Vagina (tissue), 2 donors: ENCODE results near the gene ATL1. TPM values are rescaled to one million over a fixed set of nuclear protein-coding genes. Genes with fewer than 3 reads are reported as not detected.

ENCODE experiments used
- DNase-seq, 2 donors: peaks; one replicate each; pipeline ENCODE4 v3.0.0-alpha.2; 2017; ENCODE audit errors: extremely low spot score in 2 of 2
- H3K27ac ChIP-seq: fragments of 200-600 bp; sonication (generic); one replicate; pipeline ENCODE4 v1.5.1; 2019
- H3K27me3 ChIP-seq: fragments of 200-600 bp; sonication (generic); one replicate; pipeline ENCODE4 v1.5.1; 2019
- H3K36me3 ChIP-seq, 2 donors: fragments of 200-600 bp; sonication (generic); one replicate each; pipeline ENCODE4 v1.5.1; 2017 to 2019
- H3K4me1 ChIP-seq: fragments of 200-600 bp; sonication (generic); one replicate; pipeline ENCODE4 v1.5.1; 2019
- H3K4me3 ChIP-seq, 2 donors: fragments of 200-600 bp; sonication (generic); 1 replicate in 1 of 2; 2 replicates in 1 of 2; pipeline ENCODE4 v1.5.1; 2016 to 2019
- H3K9me3 ChIP-seq: fragments of 200-600 bp; sonication (generic); one replicate; pipeline ENCODE4 v1.5.1; 2019
- POLR2A ChIP-seq, 2 donors: fragments of 450-650 bp; IDR thresholded peaks; one replicate each; pipeline ENCODE4 v1.6.1; 2017; ENCODE audit warnings: antibody characterized with exemption in 2 of 2, mild to moderate bottlenecking in 2 of 2, moderate library complexity in 2 of 2
- POLR2AphosphoS5 ChIP-seq, 2 donors: sonication (generic); formaldehyde crosslinking; IDR thresholded peaks; one replicate each; pipeline ENCODE4 v1.9.0; 2017; ENCODE audit warnings: antibody characterized with exemption in 2 of 2, mild to moderate bottlenecking in 2 of 2, low read depth in 1 of 2; ENCODE audit not compliant: insufficient read depth in 1 of 2
- intact Hi-C: fragments of 100-400 bp; cut with DNase I; formaldehyde crosslinking; loops from one replicate; pipeline ENCODE4 v1.15.1; 2023
- total RNA-seq: library from RNA; depleted of rRNA; stranded (reverse); fragments of >200 nt; gene quantifications from one replicate; pipeline ENCODE4 v1.2.3, GENCODE V29; 2016
- TF ChIP-seq, protein P1 (sequence below), 3 experiments: fragments of 450-650 bp in 2 of 3; fragments of 200-600 bp in 1 of 3; sonication (generic) in 1 of 3; IDR thresholded peaks; one replicate each; pipeline ENCODE4 v1.5.1; 2017 to 2019; ENCODE audit warnings: antibody characterized with exemption in 3 of 3, mild to moderate bottlenecking in 2 of 3, moderate library complexity in 2 of 3

ATL1 gene
- total RNA-seq, 1 donor from 2014 or later: 6.9 TPM

DNA sequence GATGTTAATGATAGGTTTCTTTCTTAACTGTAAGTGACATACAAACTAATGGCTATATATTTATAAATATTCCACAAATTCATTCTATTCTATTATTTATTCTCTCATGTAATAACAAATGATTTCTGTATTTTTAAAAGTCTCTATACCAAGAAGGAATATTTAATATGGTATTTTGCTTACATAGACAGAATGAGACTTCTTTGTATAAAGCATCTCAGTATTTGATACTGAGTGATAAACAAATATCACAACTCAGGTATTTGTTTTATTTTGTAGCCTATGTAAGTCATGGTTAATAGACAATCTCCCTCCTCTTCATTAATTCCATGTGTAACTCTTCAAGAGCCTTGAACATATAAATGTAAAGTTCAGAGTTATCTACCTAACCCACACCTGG, 18.0 kb downstream of the ATL1 start:
- no peak for TF ChIP-seq POLR2A (IDR thresholded peaks at IDR 0.05)
- TF ChIP-seq, protein P1, sequence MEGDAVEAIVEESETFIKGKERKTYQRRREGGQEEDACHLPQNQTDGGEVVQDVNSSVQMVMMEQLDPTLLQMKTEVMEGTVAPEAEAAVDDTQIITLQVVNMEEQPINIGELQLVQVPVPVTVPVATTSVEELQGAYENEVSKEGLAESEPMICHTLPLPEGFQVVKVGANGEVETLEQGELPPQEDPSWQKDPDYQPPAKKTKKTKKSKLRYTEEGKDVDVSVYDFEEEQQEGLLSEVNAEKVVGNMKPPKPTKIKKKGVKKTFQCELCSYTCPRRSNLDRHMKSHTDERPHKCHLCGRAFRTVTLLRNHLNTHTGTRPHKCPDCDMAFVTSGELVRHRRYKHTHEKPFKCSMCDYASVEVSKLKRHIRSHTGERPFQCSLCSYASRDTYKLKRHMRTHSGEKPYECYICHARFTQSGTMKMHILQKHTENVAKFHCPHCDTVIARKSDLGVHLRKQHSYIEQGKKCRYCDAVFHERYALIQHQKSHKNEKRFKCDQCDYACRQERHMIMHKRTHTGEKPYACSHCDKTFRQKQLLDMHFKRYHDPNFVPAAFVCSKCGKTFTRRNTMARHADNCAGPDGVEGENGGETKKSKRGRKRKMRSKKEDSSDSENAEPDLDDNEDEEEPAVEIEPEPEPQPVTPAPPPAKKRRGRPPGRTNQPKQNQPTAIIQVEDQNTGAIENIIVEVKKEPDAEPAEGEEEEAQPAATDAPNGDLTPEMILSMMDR (IDR thresholded peaks at IDR 0.05): no peak
- TF ChIP-seq POLR2AphosphoS5 (IDR thresholded peaks at IDR 0.05; ENCODE audit: insufficient read depth in 1 of 2, low read depth in 1 of 2): no peak
- no peaks in the 10 kb centered on the region for H3K36me3 ChIP-seq

DNA sequence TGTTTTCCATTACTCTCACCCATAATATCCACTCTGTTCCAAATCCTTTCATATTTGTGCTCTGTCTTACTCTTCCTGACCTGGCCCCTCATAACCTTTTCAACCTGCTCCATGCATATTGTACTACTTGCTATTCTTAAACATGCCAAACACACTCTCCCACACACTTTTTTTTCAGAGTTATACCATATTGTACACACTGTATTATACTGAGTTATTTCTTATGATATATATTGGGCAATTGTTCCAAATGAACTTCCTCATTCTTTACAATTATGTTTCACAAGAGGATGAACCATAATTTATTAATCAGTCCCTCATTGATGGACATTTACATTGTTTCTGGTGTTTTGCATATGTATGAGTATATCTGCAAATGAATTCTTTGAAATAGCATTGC, 18.5 kb downstream of the ATL1 start:
- no peak for DNase-seq
- Histone ChIP-seq H3K36me3 (no peaks in the 10 kb centered on the region), H3K9me3 (no peaks in the 10 kb centered on the region), H3K4me3 (no peak overlapping the region), H3K27ac (no peak overlapping the region), H3K27me3 (no peaks in the 10 kb centered on the region), H3K4me1 (no peaks in the 10 kb centered on the region)
- TF ChIP-seq, protein P1 (IDR thresholded peaks at IDR 0.05): no peak
- TF ChIP-seq POLR2AphosphoS5 (IDR thresholded peaks at IDR 0.05; ENCODE audit: insufficient read depth in 1 of 2, low read depth in 1 of 2) (no peak), POLR2A (IDR thresholded peaks at IDR 0.05) (no peak)
- intact Hi-C loops: no loop called here

More for the DNA sequence above, 18.0 kb downstream of the ATL1 start:
- H3K4me1 ChIP-seq: no peaks in the 10 kb centered on the region
- H3K27me3 ChIP-seq: no peaks in the 10 kb centered on the region
- no peak for DNase-seq
- no peak overlapping the region for H3K27ac ChIP-seq
- intact Hi-C loops: no loop called here
- no peaks in the 10 kb centered on the region for H3K9me3 ChIP-seq
- H3K4me3 ChIP-seq: no peak overlapping the region

DNA sequence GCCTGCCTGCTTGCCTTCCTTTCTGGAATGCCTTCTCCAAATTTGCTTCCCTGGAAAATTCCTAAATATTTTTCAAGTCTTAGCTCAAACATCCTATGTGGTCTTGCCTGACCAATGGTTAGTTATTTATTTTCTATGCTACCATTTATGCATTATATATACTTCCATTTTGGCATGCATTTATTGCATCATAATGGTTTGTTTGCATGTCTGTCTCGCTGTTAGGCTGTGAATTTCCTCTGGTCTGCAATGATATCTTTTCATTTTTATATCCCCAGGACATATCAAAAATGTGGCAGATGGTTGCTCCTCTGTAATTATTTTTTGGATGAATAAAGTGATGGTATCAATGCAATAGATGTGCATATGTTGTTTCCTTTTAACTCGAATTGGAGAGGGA, 30.5 kb downstream of the ATL1 start:
- H3K9me3 ChIP-seq: no peaks in the 10 kb centered on the region

DNA sequence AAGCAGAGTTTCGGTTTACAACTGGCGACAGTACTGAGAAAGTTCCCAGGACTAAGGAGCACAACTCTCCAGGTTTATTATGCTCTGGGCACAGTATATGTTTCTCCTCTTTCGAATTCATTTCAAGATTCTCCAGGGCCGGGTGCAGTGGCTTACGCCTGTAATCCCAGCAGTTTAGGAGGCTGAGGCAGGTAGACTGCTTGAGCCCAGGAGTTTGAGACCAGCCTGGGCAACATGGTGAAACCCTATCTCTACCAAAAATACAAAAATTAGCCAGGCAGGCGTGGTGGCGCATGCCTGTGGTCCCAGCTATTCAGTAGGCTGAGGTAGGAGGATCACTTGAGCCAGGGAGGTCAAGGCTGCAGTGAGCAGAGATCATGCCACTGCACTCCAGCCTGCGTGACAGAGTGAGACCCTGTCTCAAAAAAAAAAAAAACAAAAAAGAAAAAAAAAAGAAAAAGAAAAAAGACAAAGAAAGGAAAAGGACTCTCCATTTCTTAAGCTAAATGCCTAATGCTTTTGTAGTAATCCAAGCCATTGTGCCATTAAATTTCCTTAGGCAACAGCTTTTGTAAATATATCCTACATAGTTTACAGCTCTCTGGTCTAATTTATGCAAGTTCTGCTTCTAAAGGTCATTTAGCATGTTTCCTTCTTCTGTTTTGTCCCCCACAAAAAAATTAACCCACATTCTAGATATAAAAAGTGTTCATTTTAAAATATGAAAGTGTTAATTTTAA, 34.8 kb downstream of the ATL1 start:
- Histone ChIP-seq H3K4me3 (no peak overlapping the region), H3K9me3 (no peaks in the 10 kb centered on the region), H3K27ac (no peak overlapping the region), H3K36me3 (peaks cover 0 to 8% of the 10 kb centered on the region in 2 donors), H3K27me3 (no peaks in the 10 kb centered on the region), H3K4me1 (no peaks in the 10 kb centered on the region)
- DNase-seq: no peak
- TF ChIP-seq, protein P1 (IDR thresholded peaks at IDR 0.05): no peak
- TF ChIP-seq POLR2A (IDR thresholded peaks at IDR 0.05): no peak
- no peak for TF ChIP-seq POLR2AphosphoS5 (IDR thresholded peaks at IDR 0.05; ENCODE audit: insufficient read depth in 1 of 2, low read depth in 1 of 2)
- intact Hi-C loops: no loop called here

More for the DNA sequence above, 30.5 kb downstream of the ATL1 start:
- no peak for TF ChIP-seq POLR2A (IDR thresholded peaks at IDR 0.05)
- TF ChIP-seq POLR2AphosphoS5 (IDR thresholded peaks at IDR 0.05; ENCODE audit: insufficient read depth in 1 of 2, low read depth in 1 of 2): no peak
- TF ChIP-seq, protein P1 (IDR thresholded peaks at IDR 0.05): no peak
- no peak for DNase-seq
- Histone ChIP-seq H3K27ac (no peak overlapping the region), H3K4me3 (no peak overlapping the region), H3K27me3 (no peaks in the 10 kb centered on the region), H3K4me1 (no peaks in the 10 kb centered on the region), H3K36me3 (peaks cover 0 to 8% of the 10 kb centered on the region in 2 donors)
- intact Hi-C loops: no loop called here

DNA sequence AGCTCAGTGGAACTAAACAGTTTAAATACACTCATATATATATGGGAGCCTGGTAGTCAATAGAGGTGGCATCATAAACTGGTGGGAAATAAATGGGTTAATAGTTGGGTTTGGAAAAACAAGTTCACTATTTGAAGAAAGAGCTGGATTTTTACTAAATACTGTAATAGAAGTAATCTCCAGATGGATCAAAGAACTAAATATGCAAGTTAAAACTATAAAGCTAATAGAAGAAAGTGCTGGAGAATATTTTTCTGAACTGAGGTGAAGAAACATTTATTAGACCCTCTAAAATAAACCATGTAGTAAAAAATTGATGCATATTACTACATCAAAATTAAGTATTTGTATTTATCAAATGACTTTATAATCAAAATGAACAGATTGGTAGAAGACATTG, 38.8 kb downstream of the ATL1 start:
- no peaks in the 10 kb centered on the region for H3K9me3 ChIP-seq
- TF ChIP-seq POLR2A (IDR thresholded peaks at IDR 0.05) (no peak), POLR2AphosphoS5 (IDR thresholded peaks at IDR 0.05; ENCODE audit: insufficient read depth in 1 of 2, low read depth in 1 of 2) (no peak)
- H3K27me3 ChIP-seq: no peaks in the 10 kb centered on the region
- peaks cover 0 to 8% of the 10 kb centered on the region in 2 donors for H3K36me3 ChIP-seq
- DNase-seq: no peak
- no peak overlapping the region for H3K4me3 ChIP-seq
- H3K27ac ChIP-seq: no peak overlapping the region
- no peaks in the 10 kb centered on the region for H3K4me1 ChIP-seq
- intact Hi-C loops: no loop called here
